ENCODE results near the gene CACNA1E.

- TF ChIP-seq, protein P1, sequence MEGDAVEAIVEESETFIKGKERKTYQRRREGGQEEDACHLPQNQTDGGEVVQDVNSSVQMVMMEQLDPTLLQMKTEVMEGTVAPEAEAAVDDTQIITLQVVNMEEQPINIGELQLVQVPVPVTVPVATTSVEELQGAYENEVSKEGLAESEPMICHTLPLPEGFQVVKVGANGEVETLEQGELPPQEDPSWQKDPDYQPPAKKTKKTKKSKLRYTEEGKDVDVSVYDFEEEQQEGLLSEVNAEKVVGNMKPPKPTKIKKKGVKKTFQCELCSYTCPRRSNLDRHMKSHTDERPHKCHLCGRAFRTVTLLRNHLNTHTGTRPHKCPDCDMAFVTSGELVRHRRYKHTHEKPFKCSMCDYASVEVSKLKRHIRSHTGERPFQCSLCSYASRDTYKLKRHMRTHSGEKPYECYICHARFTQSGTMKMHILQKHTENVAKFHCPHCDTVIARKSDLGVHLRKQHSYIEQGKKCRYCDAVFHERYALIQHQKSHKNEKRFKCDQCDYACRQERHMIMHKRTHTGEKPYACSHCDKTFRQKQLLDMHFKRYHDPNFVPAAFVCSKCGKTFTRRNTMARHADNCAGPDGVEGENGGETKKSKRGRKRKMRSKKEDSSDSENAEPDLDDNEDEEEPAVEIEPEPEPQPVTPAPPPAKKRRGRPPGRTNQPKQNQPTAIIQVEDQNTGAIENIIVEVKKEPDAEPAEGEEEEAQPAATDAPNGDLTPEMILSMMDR (IDR thresholded peaks at IDR 0.05) = no peak
- TF ChIP-seq EZH2 (IDR thresholded peaks at IDR 0.05; ENCODE audit: borderline replicate concordance, insufficient read depth, low read depth, low read length, poor library complexity, severe bottlenecking) = no peak
Measured at GRCh38 chr1:181469829-181470228, 13.5 kb upstream of the CACNA1E start.
